ENCODE measurements around the gene TMC3. TPM values are rescaled to one million over a fixed set of nuclear protein-coding genes. Genes with fewer than 3 reads are reported as not detected.

Gene TMC3
- polyA plus RNA-seq, 1 donor (not counting 4 experiments of a cell fraction or from before 2014, with no cell fraction given): not detected

DNA sequence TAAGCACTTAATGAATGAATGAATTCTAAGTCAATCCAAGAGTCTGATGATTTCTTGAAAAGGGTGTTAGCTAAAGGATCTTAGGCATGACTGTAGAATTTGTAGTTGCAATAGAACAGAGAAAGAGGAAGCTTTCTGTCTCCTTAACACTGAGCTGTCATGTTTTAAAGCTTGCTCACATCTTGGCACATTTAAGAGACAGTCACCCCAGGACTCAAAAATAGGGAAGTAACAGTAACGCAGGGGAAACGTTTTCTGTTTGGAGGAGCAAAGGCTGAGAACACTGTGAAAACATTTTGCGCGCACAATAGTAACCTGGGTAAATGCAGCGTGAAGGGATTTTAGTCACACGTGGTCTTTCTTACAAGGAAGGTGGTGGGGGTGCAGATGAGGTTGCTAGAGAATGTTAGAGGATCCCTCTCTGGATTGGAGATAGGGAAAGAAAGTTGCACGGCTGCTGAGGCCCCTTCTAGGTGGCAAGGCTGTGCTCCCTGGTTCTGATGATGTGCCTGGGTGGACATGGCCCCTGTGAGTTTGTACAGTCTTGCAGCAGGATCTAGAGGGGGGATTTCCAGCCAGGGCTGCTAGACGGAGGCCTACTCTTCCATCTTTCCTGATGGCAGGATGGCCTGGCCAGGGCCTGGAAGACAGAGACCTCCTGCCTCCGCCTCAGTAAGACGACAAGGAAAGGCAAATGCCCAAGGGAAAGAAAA, 62.1 kb downstream of the TMC3 start:
- TF ChIP-seq, protein P1, sequence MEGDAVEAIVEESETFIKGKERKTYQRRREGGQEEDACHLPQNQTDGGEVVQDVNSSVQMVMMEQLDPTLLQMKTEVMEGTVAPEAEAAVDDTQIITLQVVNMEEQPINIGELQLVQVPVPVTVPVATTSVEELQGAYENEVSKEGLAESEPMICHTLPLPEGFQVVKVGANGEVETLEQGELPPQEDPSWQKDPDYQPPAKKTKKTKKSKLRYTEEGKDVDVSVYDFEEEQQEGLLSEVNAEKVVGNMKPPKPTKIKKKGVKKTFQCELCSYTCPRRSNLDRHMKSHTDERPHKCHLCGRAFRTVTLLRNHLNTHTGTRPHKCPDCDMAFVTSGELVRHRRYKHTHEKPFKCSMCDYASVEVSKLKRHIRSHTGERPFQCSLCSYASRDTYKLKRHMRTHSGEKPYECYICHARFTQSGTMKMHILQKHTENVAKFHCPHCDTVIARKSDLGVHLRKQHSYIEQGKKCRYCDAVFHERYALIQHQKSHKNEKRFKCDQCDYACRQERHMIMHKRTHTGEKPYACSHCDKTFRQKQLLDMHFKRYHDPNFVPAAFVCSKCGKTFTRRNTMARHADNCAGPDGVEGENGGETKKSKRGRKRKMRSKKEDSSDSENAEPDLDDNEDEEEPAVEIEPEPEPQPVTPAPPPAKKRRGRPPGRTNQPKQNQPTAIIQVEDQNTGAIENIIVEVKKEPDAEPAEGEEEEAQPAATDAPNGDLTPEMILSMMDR (optimal IDR thresholded peaks at IDR 0.05 in 1 of 3, IDR thresholded peaks at IDR 0.05 in 1 of 3, conservative IDR thresholded peaks at IDR 0.05 in 1 of 3; ENCODE audit: extremely low read depth in 1 of 3, insufficient read depth in 2 of 3, low read length in 3 of 3): no peak
- no peak for TF ChIP-seq EZH2 (IDR thresholded peaks at IDR 0.05; ENCODE audit: low read length)
- Histone ChIP-seq H3K36me3 (ENCODE audit: control insufficient read depth in 2 of 2, extremely low read depth in 1 of 2, insufficient read depth in 2 of 2, low read length in 2 of 2) (peaks cover 34 to 40% of the 10 kb centered on the region in 2 experiments), H3K4me2 (ENCODE audit: control insufficient read depth, extremely low read depth, insufficient read depth, low read depth, low read length) (no peak overlapping the region), H3K27me3 (ENCODE audit: control insufficient read depth, extremely low read depth, insufficient read depth, low read length) (no peaks in the 10 kb centered on the region), H4K20me1 (ENCODE audit: control insufficient read depth, extremely low read depth, insufficient read depth, low read length) (no peaks in the 10 kb centered on the region), H3K27ac (ENCODE audit: control insufficient read depth, insufficient read depth, low read length) (no peak overlapping the region), H3K9me3 (ENCODE audit: control insufficient read depth, low read depth, low read length) (no peaks in the 10 kb centered on the region), H3K4me1 (ENCODE audit: control insufficient read depth, extremely low read depth, insufficient read depth, low read length) (peaks cover 20% of the 10 kb centered on the region), H2AFZ (ENCODE audit: control insufficient read depth, low read length) (no peak overlapping the region), H3K9ac (ENCODE audit: control insufficient read depth, extremely low read depth, insufficient read depth, low read length) (no peak overlapping the region), H3K79me2 (ENCODE audit: control insufficient read depth, insufficient read depth, low read length) (no peaks in the 10 kb centered on the region), H3K4me3 (ENCODE audit: control insufficient read depth in 2 of 3, extremely low read depth in 1 of 3, insufficient read depth in 2 of 3, low read depth in 1 of 3, low read length in 3 of 3) (no peak overlapping the region), H3K9me1 (ENCODE audit: control insufficient read depth, extremely low read depth, insufficient read depth, low read length) (no peaks in the 10 kb centered on the region)
- dilution Hi-C loops (cut with MboI; ENCODE audit: extremely low pct_ligation_motif_present, low sequenced_read_pairs): no loop called here
- DNase-seq (ENCODE audit: low read depth, low spot score): no peak
- no peak for FAIRE-seq

DNA sequence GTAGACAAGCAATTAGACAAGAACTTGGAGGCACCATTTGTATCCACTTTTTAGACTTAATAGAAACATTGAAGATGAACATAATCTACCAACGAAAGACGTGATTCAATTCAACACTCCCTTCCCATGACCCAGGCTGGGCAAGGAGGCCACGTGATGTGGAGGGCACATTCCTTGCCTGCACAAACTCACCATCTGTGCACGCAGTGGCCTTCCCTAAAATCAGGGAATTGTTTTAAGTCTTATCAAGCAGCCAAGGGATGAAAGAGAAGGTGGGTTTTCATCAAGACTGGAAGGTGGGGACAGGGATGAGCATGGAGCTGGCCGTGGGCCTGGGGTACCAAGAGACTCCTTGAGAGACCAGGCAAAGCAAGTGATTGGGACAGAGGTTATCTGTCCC, 63.5 kb downstream of the TMC3 start:
- no peaks in the 10 kb centered on the region for H3K9me1 ChIP-seq (ENCODE audit: control insufficient read depth, extremely low read depth, insufficient read depth, low read length)
- H3K4me3 ChIP-seq (ENCODE audit: control insufficient read depth in 2 of 3, extremely low read depth in 1 of 3, insufficient read depth in 2 of 3, low read depth in 1 of 3, low read length in 3 of 3): no peak overlapping the region
- no peak overlapping the region for H3K4me2 ChIP-seq (ENCODE audit: control insufficient read depth, extremely low read depth, insufficient read depth, low read depth, low read length)
- H3K27ac ChIP-seq (ENCODE audit: control insufficient read depth, insufficient read depth, low read length): no peak overlapping the region
- H3K9ac ChIP-seq (ENCODE audit: control insufficient read depth, extremely low read depth, insufficient read depth, low read length): no peak overlapping the region
- TF ChIP-seq EZH2 (IDR thresholded peaks at IDR 0.05; ENCODE audit: low read length): no peak
- TF ChIP-seq, protein P1 (optimal IDR thresholded peaks at IDR 0.05 in 1 of 3, IDR thresholded peaks at IDR 0.05 in 1 of 3, conservative IDR thresholded peaks at IDR 0.05 in 1 of 3; ENCODE audit: extremely low read depth in 1 of 3, insufficient read depth in 2 of 3, low read length in 3 of 3): no peak
- H3K9me3 ChIP-seq (ENCODE audit: control insufficient read depth, low read depth, low read length): no peaks in the 10 kb centered on the region
- H3K27me3 ChIP-seq (ENCODE audit: control insufficient read depth, extremely low read depth, insufficient read depth, low read length): no peaks in the 10 kb centered on the region
- dilution Hi-C loops (cut with MboI; ENCODE audit: extremely low pct_ligation_motif_present, low sequenced_read_pairs): no loop called here
- no peaks in the 10 kb centered on the region for H4K20me1 ChIP-seq (ENCODE audit: control insufficient read depth, extremely low read depth, insufficient read depth, low read length)
- peaks cover 20% of the 10 kb centered on the region for H3K4me1 ChIP-seq (ENCODE audit: control insufficient read depth, extremely low read depth, insufficient read depth, low read length)
- FAIRE-seq (no peak), DNase-seq (ENCODE audit: low read depth, low spot score) (no peak)
- no peak overlapping the region for H2AFZ ChIP-seq (ENCODE audit: control insufficient read depth, low read length)
- peaks cover 32 to 35% of the 10 kb centered on the region in 2 experiments for H3K36me3 ChIP-seq (ENCODE audit: control insufficient read depth in 2 of 2, extremely low read depth in 1 of 2, insufficient read depth in 2 of 2, low read length in 2 of 2)
- H3K79me2 ChIP-seq (ENCODE audit: control insufficient read depth, insufficient read depth, low read length): no peaks in the 10 kb centered on the region

Data from keratinocyte (primary cell).